ENCODE measurements around the gene MCU. TPM values are rescaled to one million over a fixed set of nuclear protein-coding genes. Genes with fewer than 3 reads are reported as not detected.
"Not testable (repeated sequence)": the region's sequence is repeated elsewhere in the genome, so short reads cannot be mapped to it uniquely, and the experiment has no call there.

Gene MCU
- total RNA-seq, 1 donor from 2014 or later = 27.0 TPM

DNA sequence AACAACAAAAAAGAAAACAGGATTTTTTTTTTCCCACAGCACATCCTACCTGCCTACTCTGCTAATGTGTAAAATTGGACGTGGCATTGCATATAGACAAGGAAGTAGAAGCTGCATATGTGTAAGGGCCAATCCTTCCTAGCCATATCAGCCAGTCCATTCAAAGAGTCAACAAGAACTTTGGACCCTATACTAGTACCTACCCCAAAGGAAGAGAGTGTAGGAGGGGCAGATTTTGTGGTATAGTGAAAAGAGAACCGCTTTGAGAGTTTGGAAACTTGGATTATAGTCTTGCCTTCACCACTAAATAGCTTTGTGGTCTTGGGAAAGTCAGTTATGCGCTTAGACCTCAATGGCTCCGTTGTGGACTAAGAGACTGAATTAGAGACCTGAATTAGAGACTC, 12.1 kb upstream of the MCU start:
- Mint-ChIP-seq H3K27me3 (no peaks in the 10 kb centered on the region), H3K4me3 (no peak overlapping the region), H3K36me3 (no peaks in the 10 kb centered on the region), H3K9me3 (no peaks in the 10 kb centered on the region), H3K4me1 (ENCODE audit: unreplicated experiment) (peaks cover 7% of the 10 kb centered on the region), H3K27ac (no peak overlapping the region)
- no peak for DNase-seq (ENCODE audit: extremely low spot score, unreplicated experiment)
- TF ChIP-seq, protein P1, sequence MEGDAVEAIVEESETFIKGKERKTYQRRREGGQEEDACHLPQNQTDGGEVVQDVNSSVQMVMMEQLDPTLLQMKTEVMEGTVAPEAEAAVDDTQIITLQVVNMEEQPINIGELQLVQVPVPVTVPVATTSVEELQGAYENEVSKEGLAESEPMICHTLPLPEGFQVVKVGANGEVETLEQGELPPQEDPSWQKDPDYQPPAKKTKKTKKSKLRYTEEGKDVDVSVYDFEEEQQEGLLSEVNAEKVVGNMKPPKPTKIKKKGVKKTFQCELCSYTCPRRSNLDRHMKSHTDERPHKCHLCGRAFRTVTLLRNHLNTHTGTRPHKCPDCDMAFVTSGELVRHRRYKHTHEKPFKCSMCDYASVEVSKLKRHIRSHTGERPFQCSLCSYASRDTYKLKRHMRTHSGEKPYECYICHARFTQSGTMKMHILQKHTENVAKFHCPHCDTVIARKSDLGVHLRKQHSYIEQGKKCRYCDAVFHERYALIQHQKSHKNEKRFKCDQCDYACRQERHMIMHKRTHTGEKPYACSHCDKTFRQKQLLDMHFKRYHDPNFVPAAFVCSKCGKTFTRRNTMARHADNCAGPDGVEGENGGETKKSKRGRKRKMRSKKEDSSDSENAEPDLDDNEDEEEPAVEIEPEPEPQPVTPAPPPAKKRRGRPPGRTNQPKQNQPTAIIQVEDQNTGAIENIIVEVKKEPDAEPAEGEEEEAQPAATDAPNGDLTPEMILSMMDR (conservative IDR thresholded peaks at IDR 0.05) = no peak

DNA sequence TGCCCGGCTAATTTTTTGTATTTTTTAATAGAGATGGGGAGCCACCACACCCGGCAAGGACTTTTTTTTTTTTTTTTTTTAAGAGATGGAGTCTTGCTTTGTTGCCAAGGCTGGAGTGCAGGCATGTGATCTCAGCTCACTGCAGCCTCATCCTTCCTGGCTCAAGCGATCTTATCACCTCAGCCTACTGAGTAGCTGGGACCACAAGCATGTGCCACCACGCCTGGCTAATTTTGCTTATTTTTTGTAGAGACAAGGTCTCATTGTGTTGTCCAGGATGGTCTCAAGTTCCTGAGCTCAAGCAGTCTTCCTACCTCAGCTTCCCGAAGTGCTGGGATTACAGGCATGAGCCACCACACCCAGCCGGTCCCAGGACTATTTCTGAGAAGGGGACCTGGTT, 9.3 kb upstream of the MCU start:
- no peaks in the 10 kb centered on the region for H3K9me3 Mint-ChIP-seq

GRCh38 chr10:72685264-72685921, 6.5 kb upstream of the MCU start:
- no peaks in the 10 kb centered on the region for H3K36me3 Mint-ChIP-seq

More for the DNA sequence above, 9.3 kb upstream of the MCU start:
- Mint-ChIP-seq H3K27me3 (no peaks in the 10 kb centered on the region), H3K4me3 (no peak overlapping the region), H3K27ac (no peak overlapping the region), H3K36me3 (no peaks in the 10 kb centered on the region), H3K4me1 (ENCODE audit: unreplicated experiment) (no peaks in the 10 kb centered on the region)
- TF ChIP-seq, protein P1 (conservative IDR thresholded peaks at IDR 0.05) = no peak
- no peak for DNase-seq (ENCODE audit: extremely low spot score, unreplicated experiment)

GRCh38 chr10:72686430-72686829, 5.5 kb upstream of the MCU start:
- not testable (repeated sequence) for H3K4me3 Mint-ChIP-seq; H3K27ac Mint-ChIP-seq; H3K9me3 Mint-ChIP-seq; H3K27me3 Mint-ChIP-seq; DNase-seq (ENCODE audit: extremely low spot score, unreplicated experiment); H3K36me3 Mint-ChIP-seq; H3K4me1 Mint-ChIP-seq (ENCODE audit: unreplicated experiment)

More at GRCh38 chr10:72685264-72685921, 6.5 kb upstream of the MCU start:
- H3K27ac Mint-ChIP-seq = no peak overlapping the region
- TF ChIP-seq, protein P1 (conservative IDR thresholded peaks at IDR 0.05) = no peak
- no peaks in the 10 kb centered on the region for H3K27me3 Mint-ChIP-seq
- H3K4me3 Mint-ChIP-seq = no peak overlapping the region
- H3K4me1 Mint-ChIP-seq (ENCODE audit: unreplicated experiment) = peaks cover 5% of the 10 kb centered on the region
- DNase-seq (ENCODE audit: extremely low spot score, unreplicated experiment) = no peak
- no peaks in the 10 kb centered on the region for H3K9me3 Mint-ChIP-seq

GRCh38 chr10:72687035-72687434, 4.9 kb upstream of the MCU start:
- no peak for DNase-seq (ENCODE audit: extremely low spot score, unreplicated experiment)
- TF ChIP-seq, protein P1 (conservative IDR thresholded peaks at IDR 0.05) = no peak
- Mint-ChIP-seq H3K4me3 (no peak overlapping the region), H3K27ac (peak overlapping the region; percentile 80), H3K9me3 (no peaks in the 10 kb centered on the region), H3K27me3 (no peaks in the 10 kb centered on the region), H3K36me3 (no peaks in the 10 kb centered on the region), H3K4me1 (ENCODE audit: unreplicated experiment) (peaks cover 10% of the 10 kb centered on the region)

GRCh38 chr10:72688208-72688651, 3.7 kb upstream of the MCU start:
- H3K4me3 Mint-ChIP-seq = no peak overlapping the region
- H3K27me3 Mint-ChIP-seq = no peaks in the 10 kb centered on the region
- H3K4me1 Mint-ChIP-seq (ENCODE audit: unreplicated experiment) = peaks cover 16% of the 10 kb centered on the region
- TF ChIP-seq, protein P1 (conservative IDR thresholded peaks at IDR 0.05) = no peak
- H3K36me3 Mint-ChIP-seq = no peaks in the 10 kb centered on the region
- no peaks in the 10 kb centered on the region for H3K9me3 Mint-ChIP-seq
- DNase-seq (ENCODE audit: extremely low spot score, unreplicated experiment) = no peak
- H3K27ac Mint-ChIP-seq = peak overlapping the region; percentile 80

Data from type B pancreatic cell (in vitro differentiated cells).